ENCODE measurements around the gene PCDHA4.
A peak's percentile ranks its signal among the peaks of the same experiment; 100 is the strongest.
"Not testable (repeated sequence)": the region's sequence is repeated elsewhere in the genome, so short reads cannot be mapped to it uniquely, and the experiment has no call there.

The PCDHA4 gene

DNA sequence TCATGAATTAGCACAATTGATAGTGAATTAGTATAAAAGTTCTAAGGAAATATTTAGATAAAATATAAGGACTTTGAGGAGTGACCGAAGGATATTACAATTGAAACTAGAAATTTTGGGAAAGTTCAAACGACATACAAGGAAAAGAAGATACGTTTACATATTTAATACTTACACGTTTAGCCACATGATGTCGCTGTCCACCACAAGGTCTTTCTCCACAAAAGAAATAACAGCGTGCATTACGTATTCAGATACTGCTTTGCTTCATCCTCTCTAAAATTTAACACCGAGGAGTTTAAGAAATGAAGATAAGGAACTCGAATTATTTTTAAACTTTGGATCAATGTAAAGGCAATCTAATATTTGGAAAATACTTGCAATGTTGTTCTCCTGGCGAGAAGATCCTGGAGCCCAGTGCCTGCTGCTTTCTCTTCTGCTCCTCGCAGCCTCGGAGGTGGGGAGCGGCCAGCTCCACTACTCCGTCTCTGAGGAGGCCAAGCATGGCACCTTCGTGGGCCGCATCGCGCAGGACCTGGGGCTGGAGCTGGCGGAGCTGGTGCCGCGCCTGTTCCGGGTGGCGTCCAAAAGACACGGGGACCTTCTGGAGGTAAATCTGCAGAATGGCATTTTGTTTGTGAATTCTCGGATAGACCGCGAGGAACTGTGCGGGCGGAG, 5.9 kb upstream of the PCDHA4 start, which contains the start of gene PCDHA3:
Gene PCDHA3, plus strand, starts transcription at position 242 of the 678 bp plus-strand sequence.
- H2BK15ac ChIP-seq (ENCODE audit: low read length), result no peak within 1 kb of the TSS
- no peak within 1 kb of the TSS for H3K4ac ChIP-seq (ENCODE audit: low read length)
- no peak within 1 kb of the TSS for H3K27ac ChIP-seq (replicated peaks; ENCODE audit: low read length)
- WGBS, 2 donors (ENCODE audit: extremely low coverage in 2 of 2, insufficient read length in 2 of 2, insufficient replicate concordance in 1 of 2), result no CpG with 5 or more reads among the region's 29 CpGs
- H3K36me3 ChIP-seq (replicated peaks in 1 of 2; ENCODE audit: control insufficient read depth in 2 of 2, insufficient read depth in 2 of 2, low read length in 2 of 2), result peaks cover 5 to 16% of the 10 kb centered on the region in 2 donors
- H3K79me1 ChIP-seq (ENCODE audit: low read depth, low read length), result peaks cover 6% of the 10 kb centered on the region
- no peak within 1 kb of the TSS for H2BK120ac ChIP-seq (ENCODE audit: low read depth, low read length)
- H3K23ac ChIP-seq (ENCODE audit: low read depth, low read length, poor library complexity), result no peak within 1 kb of the TSS
- no peak within 1 kb of the TSS for H2BK5ac ChIP-seq (ENCODE audit: low read length)
- H3K9me3 ChIP-seq (replicated peaks in 1 of 2; ENCODE audit: control insufficient read depth in 2 of 2, insufficient read depth in 1 of 2, low read depth in 1 of 2, low read length in 2 of 2), result peaks cover 26 to 55% of the 10 kb centered on the region in 2 donors
- no peak within 1 kb of the TSS for H2AFZ ChIP-seq (ENCODE audit: low read length)
- no peak within 1 kb of the TSS for H2BK12ac ChIP-seq (ENCODE audit: low read length)
- H3K9ac ChIP-seq (ENCODE audit: low read depth, low read length, poor library complexity), result no peak within 1 kb of the TSS
- DNase-seq (ENCODE audit: low spot score), result no peak
- H3K4me3 ChIP-seq (ENCODE audit: low read length in 2 of 2), result peak within 1 kb of the TSS in 1 of 2 donors; percentile 50
- no peak within 1 kb of the TSS for H3K4me2 ChIP-seq (ENCODE audit: insufficient read depth, low read length, poor library complexity, severe bottlenecking)
- H3K18ac ChIP-seq (ENCODE audit: low read length), result no peak within 1 kb of the TSS
- H4K91ac ChIP-seq (ENCODE audit: low read depth, low read length, poor library complexity), result no peak within 1 kb of the TSS
- H3K4me1 ChIP-seq (ENCODE audit: control insufficient read depth in 2 of 2, insufficient read depth in 1 of 2, low read depth in 1 of 2, low read length in 2 of 2), result no peaks in the 10 kb centered on the region
- H4K8ac ChIP-seq (ENCODE audit: low read depth, low read length), result no peak within 1 kb of the TSS
- H3K27me3 ChIP-seq (ENCODE audit: control insufficient read depth in 3 of 3, insufficient read depth in 3 of 3, low read depth in 1 of 3, low read length in 3 of 3), result no peaks in the 10 kb centered on the region
- H3K14ac ChIP-seq (ENCODE audit: low read length), result no peak within 1 kb of the TSS
- no peak within 1 kb of the TSS for H2AK5ac ChIP-seq (ENCODE audit: low read depth, low read length)

DNA sequence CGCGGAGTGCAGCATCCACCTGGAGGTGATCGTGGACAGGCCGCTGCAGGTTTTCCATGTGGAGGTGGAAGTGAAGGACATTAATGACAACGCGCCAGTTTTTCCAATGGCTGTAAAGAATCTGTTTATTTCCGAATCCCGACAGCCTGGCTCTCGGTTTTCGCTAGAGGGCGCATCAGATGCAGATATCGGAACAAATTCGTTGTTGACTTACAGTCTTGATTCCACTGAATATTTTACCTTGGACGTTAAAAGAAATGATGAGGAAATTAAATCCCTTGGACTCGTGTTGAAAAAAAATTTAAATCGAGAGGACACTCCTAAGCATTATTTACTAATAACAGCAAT, 5.4 kb upstream of the PCDHA4 start:
- H2AFZ ChIP-seq (ENCODE audit: low read length), result no peak overlapping the region
- no peak overlapping the region for H3K14ac ChIP-seq (ENCODE audit: low read length)

DNA sequence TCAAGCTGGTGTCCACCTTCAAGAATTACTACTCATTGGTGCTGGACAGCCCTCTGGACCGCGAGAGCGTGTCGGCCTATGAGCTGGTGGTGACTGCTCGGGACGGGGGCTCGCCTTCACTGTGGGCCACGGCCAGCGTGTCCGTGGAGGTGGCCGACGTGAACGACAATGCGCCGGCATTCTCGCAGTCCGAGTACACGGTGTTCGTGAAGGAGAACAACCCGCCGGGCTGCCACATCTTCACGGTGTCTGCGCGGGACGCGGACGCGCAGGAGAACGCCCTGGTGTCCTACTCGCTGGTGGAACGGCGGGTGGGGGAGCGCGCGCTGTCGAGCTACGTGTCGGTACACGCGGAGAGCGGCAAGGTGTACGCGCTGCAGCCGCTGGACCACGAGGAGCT, 4.5 kb upstream of the PCDHA4 start:
- not testable (repeated sequence) for H3K4me2 ChIP-seq (ENCODE audit: insufficient read depth, low read length, poor library complexity, severe bottlenecking); H3K14ac ChIP-seq (ENCODE audit: low read length); H3K4me1 ChIP-seq (ENCODE audit: control insufficient read depth in 2 of 2, insufficient read depth in 1 of 2, low read depth in 1 of 2, low read length in 2 of 2); DNase-seq (ENCODE audit: low spot score); H2BK12ac ChIP-seq (ENCODE audit: low read length); H2BK5ac ChIP-seq (ENCODE audit: low read length); H3K18ac ChIP-seq (ENCODE audit: low read length); H3K27ac ChIP-seq (replicated peaks; ENCODE audit: low read length); H3K36me3 ChIP-seq (replicated peaks in 1 of 2; ENCODE audit: control insufficient read depth in 2 of 2, insufficient read depth in 2 of 2, low read length in 2 of 2); H4K8ac ChIP-seq (ENCODE audit: low read depth, low read length); H2AFZ ChIP-seq (ENCODE audit: low read length); H3K27me3 ChIP-seq (ENCODE audit: control insufficient read depth in 3 of 3, insufficient read depth in 3 of 3, low read depth in 1 of 3, low read length in 3 of 3); H3K79me1 ChIP-seq (ENCODE audit: low read depth, low read length); H3K4ac ChIP-seq (ENCODE audit: low read length); H4K91ac ChIP-seq (ENCODE audit: low read depth, low read length, poor library complexity); H2AK5ac ChIP-seq (ENCODE audit: low read depth, low read length); H2BK15ac ChIP-seq (ENCODE audit: low read length); H2BK120ac ChIP-seq (ENCODE audit: low read depth, low read length); H3K4me3 ChIP-seq (ENCODE audit: low read length in 2 of 2)
- Histone ChIP-seq H3K23ac (ENCODE audit: low read depth, low read length, poor library complexity) (peak overlapping the region; percentile 91), H3K9ac (ENCODE audit: low read depth, low read length, poor library complexity) (peak overlapping the region; percentile 44), H3K9me3 (replicated peaks in 1 of 2; ENCODE audit: control insufficient read depth in 2 of 2, insufficient read depth in 1 of 2, low read depth in 1 of 2, low read length in 2 of 2) (peaks cover 16 to 47% of the 10 kb centered on the region in 2 donors)
- WGBS, 2 donors (ENCODE audit: extremely low coverage in 2 of 2, insufficient read length in 2 of 2, insufficient replicate concordance in 1 of 2), result no CpG with 5 or more reads among the region's 45 CpGs

More for the DNA sequence above, 5.4 kb upstream of the PCDHA4 start:
- no peaks in the 10 kb centered on the region for H3K27me3 ChIP-seq (ENCODE audit: control insufficient read depth in 3 of 3, insufficient read depth in 3 of 3, low read depth in 1 of 3, low read length in 3 of 3)
- H4K91ac ChIP-seq (ENCODE audit: low read depth, low read length, poor library complexity), result no peak overlapping the region
- no peak overlapping the region for H2BK5ac ChIP-seq (ENCODE audit: low read length)
- no peak overlapping the region for H3K4me2 ChIP-seq (ENCODE audit: insufficient read depth, low read length, poor library complexity, severe bottlenecking)
- no peak overlapping the region for H3K27ac ChIP-seq (replicated peaks; ENCODE audit: low read length)
- H3K36me3 ChIP-seq (replicated peaks in 1 of 2; ENCODE audit: control insufficient read depth in 2 of 2, insufficient read depth in 2 of 2, low read length in 2 of 2), result peaks cover 5 to 14% of the 10 kb centered on the region in 2 donors
- H3K23ac ChIP-seq (ENCODE audit: low read depth, low read length, poor library complexity), result no peak overlapping the region
- peaks cover 6% of the 10 kb centered on the region for H3K79me1 ChIP-seq (ENCODE audit: low read depth, low read length)
- no peak overlapping the region for H2BK120ac ChIP-seq (ENCODE audit: low read depth, low read length)
- DNase-seq (ENCODE audit: low spot score), result no peak
- peaks cover 23 to 54% of the 10 kb centered on the region in 2 donors for H3K9me3 ChIP-seq (replicated peaks in 1 of 2; ENCODE audit: control insufficient read depth in 2 of 2, insufficient read depth in 1 of 2, low read depth in 1 of 2, low read length in 2 of 2)
- H2AK5ac ChIP-seq (ENCODE audit: low read depth, low read length), result no peak overlapping the region
- no peak overlapping the region for H3K4ac ChIP-seq (ENCODE audit: low read length)
- no peak overlapping the region for H4K8ac ChIP-seq (ENCODE audit: low read depth, low read length)
- no peak overlapping the region for H2BK15ac ChIP-seq (ENCODE audit: low read length)
- H2BK12ac ChIP-seq (ENCODE audit: low read length), result no peak overlapping the region
- no peaks in the 10 kb centered on the region for H3K4me1 ChIP-seq (ENCODE audit: control insufficient read depth in 2 of 2, insufficient read depth in 1 of 2, low read depth in 1 of 2, low read length in 2 of 2)
- no CpG with 5 or more reads among the region's 16 CpGs for WGBS, 2 donors (ENCODE audit: extremely low coverage in 2 of 2, insufficient read length in 2 of 2, insufficient replicate concordance in 1 of 2)
- no peak overlapping the region for H3K9ac ChIP-seq (ENCODE audit: low read depth, low read length, poor library complexity)
- no peak overlapping the region for H3K4me3 ChIP-seq (ENCODE audit: low read length in 2 of 2)
- H3K18ac ChIP-seq (ENCODE audit: low read length), result no peak overlapping the region

DNA sequence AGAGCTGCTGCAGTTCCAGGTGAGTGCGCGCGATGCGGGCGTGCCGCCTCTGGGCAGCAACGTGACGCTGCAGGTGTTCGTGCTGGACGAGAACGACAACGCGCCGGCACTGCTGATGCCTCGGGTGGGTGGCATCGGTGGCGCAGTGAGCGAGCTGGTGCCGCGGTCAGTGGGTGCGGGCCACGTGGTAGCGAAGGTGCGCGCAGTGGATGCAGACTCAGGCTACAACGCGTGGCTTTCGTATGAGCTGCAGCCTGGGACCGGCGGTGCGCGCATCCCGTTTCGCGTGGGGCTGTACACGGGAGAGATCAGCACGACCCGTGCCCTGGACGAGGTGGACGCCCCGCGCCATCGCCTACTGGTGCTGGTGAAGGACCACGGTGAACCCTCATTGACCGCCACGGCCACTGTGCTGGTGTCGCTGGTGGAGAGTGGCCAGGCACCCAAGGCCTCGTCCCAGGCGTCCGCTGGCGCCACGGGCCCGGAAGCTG, 4.0 kb upstream of the PCDHA4 start:
- no peak overlapping the region for H3K4ac ChIP-seq (ENCODE audit: low read length)
- no peak overlapping the region for H3K18ac ChIP-seq (ENCODE audit: low read length)
- no peak overlapping the region for H3K4me2 ChIP-seq (ENCODE audit: insufficient read depth, low read length, poor library complexity, severe bottlenecking)
- no peak overlapping the region for H4K91ac ChIP-seq (ENCODE audit: low read depth, low read length, poor library complexity)
- H3K14ac ChIP-seq (ENCODE audit: low read length), result peak overlapping the region; percentile 89
- H2BK15ac ChIP-seq (ENCODE audit: low read length), result no peak overlapping the region
- H3K4me3 ChIP-seq (ENCODE audit: low read length in 2 of 2), result peak overlapping the region in 1 of 2 donors; percentile 35
- H3K79me1 ChIP-seq (ENCODE audit: low read depth, low read length), result peaks cover 3% of the 10 kb centered on the region
- H3K4me1 ChIP-seq (ENCODE audit: control insufficient read depth in 2 of 2, insufficient read depth in 1 of 2, low read depth in 1 of 2, low read length in 2 of 2), result no peaks in the 10 kb centered on the region
- no peak overlapping the region for H2AK5ac ChIP-seq (ENCODE audit: low read depth, low read length)
- H2BK120ac ChIP-seq (ENCODE audit: low read depth, low read length), result no peak overlapping the region
- peaks cover 16 to 47% of the 10 kb centered on the region in 2 donors for H3K9me3 ChIP-seq (replicated peaks in 1 of 2; ENCODE audit: control insufficient read depth in 2 of 2, insufficient read depth in 1 of 2, low read depth in 1 of 2, low read length in 2 of 2)
- DNase-seq (ENCODE audit: low spot score), result no peak
- WGBS, 2 donors (ENCODE audit: extremely low coverage in 2 of 2, insufficient read length in 2 of 2, insufficient replicate concordance in 1 of 2), result no CpG with 5 or more reads among the region's 53 CpGs
- H2BK5ac ChIP-seq (ENCODE audit: low read length), result no peak overlapping the region
- H3K36me3 ChIP-seq (replicated peaks in 1 of 2; ENCODE audit: control insufficient read depth in 2 of 2, insufficient read depth in 2 of 2, low read length in 2 of 2), result peaks cover 5 to 9% of the 10 kb centered on the region in 2 donors
- peak overlapping the region; percentile 91 for H3K23ac ChIP-seq (ENCODE audit: low read depth, low read length, poor library complexity)
- H3K27me3 ChIP-seq (ENCODE audit: control insufficient read depth in 3 of 3, insufficient read depth in 3 of 3, low read depth in 1 of 3, low read length in 3 of 3), result no peaks in the 10 kb centered on the region
- H4K8ac ChIP-seq (ENCODE audit: low read depth, low read length), result peak overlapping the region; percentile 65
- H3K9ac ChIP-seq (ENCODE audit: low read depth, low read length, poor library complexity), result no peak overlapping the region
- H2BK12ac ChIP-seq (ENCODE audit: low read length), result peak overlapping the region; percentile 41
- no peak overlapping the region for H3K27ac ChIP-seq (replicated peaks; ENCODE audit: low read length)
- H2AFZ ChIP-seq (ENCODE audit: low read length), result no peak overlapping the region

Data from neuronal stem cell (in vitro differentiated cells).